Tibial nerve (tissue), 3 donors: ENCODE data around the gene CCDC15.

ENCODE experiments used
- POLR2A ChIP-seq, 2 donors: fragments of 450-650 bp; IDR thresholded peaks; one replicate each; pipeline ENCODE4 v1.6.1; 2017; ENCODE audit warnings: antibody characterized with exemption in 2 of 2, mild to moderate bottlenecking in 2 of 2, moderate library complexity in 2 of 2
- TF ChIP-seq, protein P1 (sequence below), 5 experiments: fragments of 200-600 bp in 3 of 5; fragments of 450-650 bp in 2 of 5; sonication (generic) in 3 of 5; IDR thresholded peaks; one replicate each; pipeline ENCODE4 v1.5.1; 2016 to 2019; ENCODE audit warnings: antibody characterized with exemption in 5 of 5, mild to moderate bottlenecking in 3 of 5, moderate library complexity in 2 of 5

- TF ChIP-seq, protein P1, sequence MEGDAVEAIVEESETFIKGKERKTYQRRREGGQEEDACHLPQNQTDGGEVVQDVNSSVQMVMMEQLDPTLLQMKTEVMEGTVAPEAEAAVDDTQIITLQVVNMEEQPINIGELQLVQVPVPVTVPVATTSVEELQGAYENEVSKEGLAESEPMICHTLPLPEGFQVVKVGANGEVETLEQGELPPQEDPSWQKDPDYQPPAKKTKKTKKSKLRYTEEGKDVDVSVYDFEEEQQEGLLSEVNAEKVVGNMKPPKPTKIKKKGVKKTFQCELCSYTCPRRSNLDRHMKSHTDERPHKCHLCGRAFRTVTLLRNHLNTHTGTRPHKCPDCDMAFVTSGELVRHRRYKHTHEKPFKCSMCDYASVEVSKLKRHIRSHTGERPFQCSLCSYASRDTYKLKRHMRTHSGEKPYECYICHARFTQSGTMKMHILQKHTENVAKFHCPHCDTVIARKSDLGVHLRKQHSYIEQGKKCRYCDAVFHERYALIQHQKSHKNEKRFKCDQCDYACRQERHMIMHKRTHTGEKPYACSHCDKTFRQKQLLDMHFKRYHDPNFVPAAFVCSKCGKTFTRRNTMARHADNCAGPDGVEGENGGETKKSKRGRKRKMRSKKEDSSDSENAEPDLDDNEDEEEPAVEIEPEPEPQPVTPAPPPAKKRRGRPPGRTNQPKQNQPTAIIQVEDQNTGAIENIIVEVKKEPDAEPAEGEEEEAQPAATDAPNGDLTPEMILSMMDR (IDR thresholded peaks at IDR 0.05), result no peak
- TF ChIP-seq POLR2A (IDR thresholded peaks at IDR 0.05), result no peak
These were observed 7.3 kb upstream of the CCDC15 start for GRCh38 chr11:124946735-124947141.
